ENCODE data around the gene MON1B. TPM values are rescaled to one million over a fixed set of nuclear protein-coding genes. Genes with fewer than 3 reads are reported as not detected.

Gene MON1B
- total and polyA plus RNA-seq, 2 of the 13 experiments (the other 11 are each of a cell fraction or from before 2014, with no cell fraction given), result 13.4 to 15.6 TPM

DNA sequence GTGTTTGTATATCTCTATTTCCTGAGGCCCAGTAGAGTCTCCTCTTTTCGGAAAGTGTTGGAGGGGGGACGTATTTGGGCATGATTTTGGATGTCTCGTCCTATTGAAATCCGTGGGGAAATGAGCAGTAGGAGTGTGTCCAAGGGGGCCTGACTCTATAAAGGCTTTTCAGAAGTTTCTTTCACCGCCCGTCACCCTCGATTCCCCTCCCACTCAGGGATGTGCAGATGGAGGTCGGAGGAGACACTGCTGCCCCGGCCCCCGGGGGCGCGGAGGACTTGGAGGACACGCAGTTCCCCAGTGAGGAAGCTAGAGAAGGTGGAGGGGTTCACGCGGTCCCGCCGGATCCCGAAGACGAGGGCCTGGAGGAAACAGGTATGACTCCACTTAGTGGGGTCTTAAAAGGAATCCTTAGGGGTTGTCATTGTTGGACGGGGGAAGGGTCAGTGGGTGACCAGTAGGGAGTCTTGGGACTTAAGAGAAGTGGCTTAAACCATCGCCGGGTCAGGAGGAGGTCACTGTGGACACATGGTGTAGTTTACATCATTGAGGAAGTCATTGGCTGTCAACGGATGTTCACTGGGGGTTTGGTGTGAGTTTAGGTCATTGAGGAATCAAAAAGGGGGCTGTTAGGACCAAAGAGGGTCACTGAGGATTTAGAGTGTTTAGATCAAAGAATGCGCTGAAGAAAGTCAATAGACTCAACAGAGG, 424 bp downstream of the MON1B start (continued):
- TF ChIP-seq AHDC1 (CRISPR knock-in tag; IDR thresholded peaks at IDR 0.05; ENCODE audit: borderline replicate concordance), result no peak
- 0 out of 2 replicates have a peak, but pooled peaks have one; percentile 5 for TF ChIP-seq ARNTL (CRISPR knock-in tag; IDR thresholded peaks at IDR 0.05)
- TF ChIP-seq, protein P1, sequence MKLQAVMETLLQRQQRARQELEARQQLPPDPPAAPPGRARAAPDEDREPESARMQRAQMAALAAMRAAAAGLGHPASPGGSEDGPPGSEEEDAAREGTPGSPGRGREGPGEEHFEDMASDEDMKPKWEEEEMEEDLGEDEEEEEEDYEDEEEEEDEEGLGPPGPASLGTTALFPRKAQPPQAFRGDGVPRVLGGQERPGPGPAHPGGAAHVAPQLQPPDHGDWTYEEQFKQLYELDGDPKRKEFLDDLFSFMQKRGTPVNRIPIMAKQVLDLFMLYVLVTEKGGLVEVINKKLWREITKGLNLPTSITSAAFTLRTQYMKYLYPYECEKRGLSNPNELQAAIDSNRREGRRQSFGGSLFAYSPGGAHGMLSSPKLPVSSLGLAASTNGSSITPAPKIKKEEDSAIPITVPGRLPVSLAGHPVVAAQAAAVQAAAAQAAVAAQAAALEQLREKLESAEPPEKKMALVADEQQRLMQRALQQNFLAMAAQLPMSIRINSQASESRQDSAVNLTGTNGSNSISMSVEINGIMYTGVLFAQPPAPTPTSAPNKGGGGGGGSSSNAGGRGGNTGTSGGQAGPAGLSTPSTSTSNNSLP (IDR thresholded peaks at IDR 0.05; ENCODE audit: low read depth, low read length), result no peak
- no peak for TF ChIP-seq HMG20B (CRISPR knock-in tag; conservative IDR thresholded peaks at IDR 0.05)
- no peak for TF ChIP-seq SP4 (CRISPR knock-in tag; IDR thresholded peaks at IDR 0.05)
- TF ChIP-seq ZNF121 (CRISPR knock-in tag; IDR thresholded peaks at IDR 0.05), result no peak
- TF ChIP-seq, protein P2, sequence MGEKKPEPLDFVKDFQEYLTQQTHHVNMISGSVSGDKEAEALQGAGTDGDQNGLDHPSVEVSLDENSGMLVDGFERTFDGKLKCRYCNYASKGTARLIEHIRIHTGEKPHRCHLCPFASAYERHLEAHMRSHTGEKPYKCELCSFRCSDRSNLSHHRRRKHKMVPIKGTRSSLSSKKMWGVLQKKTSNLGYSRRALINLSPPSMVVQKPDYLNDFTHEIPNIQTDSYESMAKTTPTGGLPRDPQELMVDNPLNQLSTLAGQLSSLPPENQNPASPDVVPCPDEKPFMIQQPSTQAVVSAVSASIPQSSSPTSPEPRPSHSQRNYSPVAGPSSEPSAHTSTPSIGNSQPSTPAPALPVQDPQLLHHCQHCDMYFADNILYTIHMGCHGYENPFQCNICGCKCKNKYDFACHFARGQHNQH (CRISPR knock-in tag; IDR thresholded peaks at IDR 0.05), result no peak
- TF ChIP-seq ZNF891 (CRISPR knock-in tag; IDR thresholded peaks at IDR 0.05), result 0 out of 2 replicates have a peak, but pooled peaks have one; percentile 47
- peak; percentile 13; the same call in 1 of the 2 replicates for TF ChIP-seq ZBTB20 (CRISPR knock-in tag; IDR thresholded peaks at IDR 0.05; ENCODE audit: borderline replicate concordance, low read depth)
- no peak for TF ChIP-seq ZNF850 (CRISPR knock-in tag; conservative IDR thresholded peaks at IDR 0.05)
- no peak for TF ChIP-seq ISL2 (CRISPR knock-in tag; IDR thresholded peaks at IDR 0.05)
- TF ChIP-seq ZBTB38 (CRISPR knock-in tag; IDR thresholded peaks at IDR 0.05), result no peak
- TF ChIP-seq GLMP (CRISPR knock-in tag; IDR thresholded peaks at IDR 0.05; ENCODE audit: borderline replicate concordance), result no peak
- TF ChIP-seq ZSCAN5A (CRISPR knock-in tag; IDR thresholded peaks at IDR 0.05; ENCODE audit: borderline replicate concordance), result no peak
- no peak for TF ChIP-seq HMG20A (CRISPR knock-in tag; IDR thresholded peaks at IDR 0.05; ENCODE audit: borderline replicate concordance)
